Measurements from ENCODE around the gene CPN1. TPM values are rescaled to one million over a fixed set of nuclear protein-coding genes. Genes with fewer than 3 reads are reported as not detected.

The CPN1 gene
- total and polyA plus RNA-seq, 4 donors: not detected

DNA sequence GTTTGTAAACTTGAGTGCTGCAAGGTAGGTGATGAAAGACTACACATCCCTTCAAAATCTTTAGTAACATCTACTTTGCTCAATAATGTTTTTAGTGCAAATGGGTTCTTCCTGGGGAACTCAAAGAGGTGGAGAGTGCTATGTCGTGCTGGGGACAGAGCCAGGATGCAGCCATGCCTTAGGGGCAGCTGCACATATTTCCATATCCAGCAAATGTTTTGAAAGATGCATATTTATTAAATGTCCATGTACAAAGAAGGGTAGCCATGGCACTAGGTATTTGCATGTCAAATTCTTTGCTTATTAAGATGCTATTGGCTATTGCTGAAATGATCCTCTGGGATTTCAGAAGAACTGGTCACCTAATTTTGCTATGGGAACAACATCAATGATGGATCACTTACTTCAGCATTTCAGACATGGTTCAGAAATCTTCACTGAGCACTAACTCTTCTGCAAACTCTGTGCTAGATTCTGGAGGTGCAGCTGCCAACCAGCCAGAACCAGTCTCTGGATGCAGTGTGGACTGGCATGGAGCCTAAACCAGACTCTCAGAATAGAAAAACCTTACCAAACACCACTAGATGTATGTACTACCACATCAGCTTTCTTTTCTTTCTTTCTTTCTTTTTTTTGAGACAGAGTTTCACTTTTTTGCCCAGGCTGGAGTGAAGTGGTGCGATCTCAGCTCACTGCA, 40.2 kb downstream of the CPN1 start:
- no peak for ATAC-seq (ENCODE audit: low FRiP score)
- 53 to 57% methylated on average over 2 of the region's 2 CpGs for WGBS, 2 donors
- intact Hi-C loops (cut with DNase I): no loop called here

DNA sequence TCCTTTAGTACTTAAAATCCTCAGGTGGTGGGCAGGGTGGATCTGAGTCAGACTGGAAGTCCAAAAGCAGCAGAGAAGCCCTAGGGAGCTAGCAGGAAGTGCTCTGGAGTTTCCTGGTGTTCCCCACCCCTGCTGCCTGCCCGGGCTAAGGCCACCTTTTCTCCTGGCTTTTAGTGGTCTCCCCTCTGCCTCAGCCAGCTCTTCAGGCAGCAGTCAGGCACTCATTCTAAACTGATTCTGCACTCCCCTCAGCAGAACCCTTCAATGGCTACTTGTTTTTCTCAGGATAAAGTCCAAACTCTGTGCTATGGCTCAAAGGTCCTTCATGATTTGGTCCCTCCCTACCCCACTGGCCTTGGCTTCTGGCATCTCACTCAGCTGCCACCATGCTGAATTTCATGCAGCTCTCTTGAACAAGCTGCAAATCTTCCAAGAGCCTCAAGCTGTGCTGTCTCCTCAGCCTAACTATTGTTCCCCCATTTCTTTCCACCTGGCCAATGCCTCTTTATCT, 43.1 kb downstream of the CPN1 start:
- intact Hi-C loops (cut with DNase I): no loop called here
- Histone ChIP-seq H3K27me3 (ENCODE audit: control insufficient read depth in 1 of 2, insufficient read depth in 2 of 2, low read length in 1 of 2) (no peaks in the 10 kb centered on the region), H3K4me3 (ENCODE audit: low read length in 2 of 2) (no peak overlapping the region), H3K36me3 (ENCODE audit: control insufficient read depth in 1 of 2, insufficient read depth in 2 of 2, low read length in 1 of 2) (no peaks in the 10 kb centered on the region), H3K4me1 (ENCODE audit: control insufficient read depth in 1 of 2, insufficient read depth in 2 of 2, low read length in 2 of 2) (no peaks in the 10 kb centered on the region), H3K27ac (ENCODE audit: low read depth in 1 of 2, low read length in 2 of 2) (no peak overlapping the region), H3K9me3 (ENCODE audit: control insufficient read depth, low read length) (no peaks in the 10 kb centered on the region)
- no peak for ATAC-seq (ENCODE audit: low FRiP score)
- 18 to 35% methylated on average over 1 of the region's 1 CpG for WGBS, 2 donors
- DNase-seq: no peak

More for the DNA sequence above, 40.2 kb downstream of the CPN1 start:
- no peaks in the 10 kb centered on the region for H3K9me3 ChIP-seq (ENCODE audit: control insufficient read depth, low read length)
- H3K27ac ChIP-seq (ENCODE audit: low read depth in 1 of 2, low read length in 2 of 2): no peak overlapping the region
- no peaks in the 10 kb centered on the region for H3K4me1 ChIP-seq (ENCODE audit: control insufficient read depth in 1 of 2, insufficient read depth in 2 of 2, low read length in 2 of 2)
- no peaks in the 10 kb centered on the region for H3K27me3 ChIP-seq (ENCODE audit: control insufficient read depth in 1 of 2, insufficient read depth in 2 of 2, low read length in 1 of 2)
- H3K36me3 ChIP-seq (ENCODE audit: control insufficient read depth in 1 of 2, insufficient read depth in 2 of 2, low read length in 1 of 2): no peaks in the 10 kb centered on the region
- no peak for DNase-seq
- H3K4me3 ChIP-seq (ENCODE audit: low read length in 2 of 2): no peak overlapping the region

DNA sequence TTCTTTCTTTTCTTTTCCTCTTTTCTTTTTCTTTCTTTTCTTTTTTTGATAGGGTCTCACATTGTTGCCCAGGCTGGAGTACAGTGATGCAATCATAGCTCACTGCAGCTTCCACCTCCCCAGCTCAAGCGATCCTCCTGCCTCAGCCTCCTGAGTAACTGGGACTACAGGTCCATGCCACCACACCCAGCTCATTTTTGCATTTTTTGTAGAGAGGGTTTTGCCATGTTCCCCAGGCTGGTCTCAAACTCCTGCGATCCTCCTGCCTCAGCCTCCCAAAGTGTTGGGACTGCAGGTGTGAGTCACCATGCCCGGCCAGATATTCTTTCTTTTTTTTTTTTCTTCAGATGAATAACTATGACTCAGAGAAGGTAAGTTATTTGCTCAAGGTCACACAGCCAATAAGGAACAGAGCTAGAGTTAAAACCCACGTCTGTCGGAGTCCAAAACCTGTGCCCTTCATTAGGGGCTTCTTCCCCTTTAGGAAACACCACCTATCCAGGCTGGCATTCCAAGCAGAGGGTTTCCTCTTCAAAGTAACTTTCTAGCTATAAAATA, 43.8 kb downstream of the CPN1 start:
- no peaks in the 10 kb centered on the region for H3K4me1 ChIP-seq (ENCODE audit: control insufficient read depth in 1 of 2, insufficient read depth in 2 of 2, low read length in 2 of 2)
- ATAC-seq (ENCODE audit: low FRiP score) (no peak), DNase-seq (no peak)
- 74 to 81% methylated on average over 5 of the region's 5 CpGs for WGBS, 2 donors
- H3K27ac ChIP-seq (ENCODE audit: low read depth in 1 of 2, low read length in 2 of 2): no peak overlapping the region
- no peak overlapping the region for H3K4me3 ChIP-seq (ENCODE audit: low read length in 2 of 2)
- H3K27me3 ChIP-seq (ENCODE audit: control insufficient read depth in 1 of 2, insufficient read depth in 2 of 2, low read length in 1 of 2): no peaks in the 10 kb centered on the region
- H3K9me3 ChIP-seq (ENCODE audit: control insufficient read depth, low read length): no peaks in the 10 kb centered on the region
- no peaks in the 10 kb centered on the region for H3K36me3 ChIP-seq (ENCODE audit: control insufficient read depth in 1 of 2, insufficient read depth in 2 of 2, low read length in 1 of 2)
- intact Hi-C loops (cut with DNase I): no loop called here

DNA sequence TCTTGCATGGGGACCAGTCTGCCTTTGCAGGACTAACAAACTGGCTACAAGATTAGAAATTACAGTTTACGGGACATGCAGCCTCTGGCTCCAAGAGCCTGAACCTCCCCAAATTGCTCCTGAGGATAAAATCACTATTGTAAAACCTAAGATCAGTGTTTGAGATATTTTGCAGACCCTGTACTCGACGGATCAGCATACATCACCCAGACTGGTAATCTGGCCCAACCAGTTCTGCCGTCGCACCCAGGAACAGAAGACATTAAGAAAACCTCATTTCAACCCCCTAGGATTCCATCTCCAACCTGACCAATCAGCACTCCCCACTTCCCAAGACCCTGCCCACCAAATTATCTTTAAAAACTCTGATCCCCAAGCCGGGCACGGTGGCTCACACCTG, 44.8 kb downstream of the CPN1 start:
- no peaks in the 10 kb centered on the region for H3K9me3 ChIP-seq (ENCODE audit: control insufficient read depth, low read length)
- H3K4me1 ChIP-seq (ENCODE audit: control insufficient read depth in 1 of 2, insufficient read depth in 2 of 2, low read length in 2 of 2): no peaks in the 10 kb centered on the region
- no peaks in the 10 kb centered on the region for H3K27me3 ChIP-seq (ENCODE audit: control insufficient read depth in 1 of 2, insufficient read depth in 2 of 2, low read length in 1 of 2)
- H3K36me3 ChIP-seq (ENCODE audit: control insufficient read depth in 1 of 2, insufficient read depth in 2 of 2, low read length in 1 of 2): no peaks in the 10 kb centered on the region
- H3K4me3 ChIP-seq (ENCODE audit: low read length in 2 of 2): no peak overlapping the region
- DNase-seq (no peak), ATAC-seq (ENCODE audit: low FRiP score) (no peak)
- no peak overlapping the region for H3K27ac ChIP-seq (ENCODE audit: low read depth in 1 of 2, low read length in 2 of 2)
- 87 to 88% methylated on average over 7 of the region's 7 CpGs for WGBS, 2 donors
- intact Hi-C loops (cut with DNase I): no loop called here

DNA sequence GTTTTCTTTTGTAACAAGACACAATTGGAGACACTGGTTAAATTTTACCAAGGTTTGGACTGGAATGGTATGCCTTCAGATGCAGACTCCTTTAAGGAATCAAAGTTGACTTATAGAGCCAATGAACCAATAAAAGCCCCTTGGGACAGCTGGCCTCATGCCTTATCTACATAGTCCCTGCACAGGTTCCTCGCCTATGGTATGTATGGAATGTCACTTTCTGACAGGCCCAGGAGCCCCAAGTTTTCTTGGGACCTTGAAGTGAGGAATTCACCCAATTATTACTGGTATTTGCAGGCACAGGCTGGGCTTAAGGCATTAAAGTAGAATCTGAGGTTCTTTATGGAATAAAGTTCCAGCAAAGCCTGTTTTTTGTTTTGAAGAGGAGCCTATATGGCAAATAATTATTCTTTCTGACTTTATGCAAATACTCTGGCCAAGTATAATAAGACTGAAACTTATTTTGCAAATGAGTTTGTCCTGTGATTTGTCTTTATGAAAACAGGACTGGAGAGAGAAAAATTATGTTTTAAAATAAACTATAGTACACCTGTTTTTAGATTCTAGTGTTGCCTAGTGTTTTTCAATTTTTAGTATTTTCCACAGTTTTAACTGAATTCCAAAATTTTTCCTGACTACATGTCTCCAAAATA, 47.8 kb downstream of the CPN1 start:
- WGBS, 2 donors: 38 to 49% methylated on average over 1 of the region's 1 CpG
- Histone ChIP-seq H3K36me3 (ENCODE audit: control insufficient read depth in 1 of 2, insufficient read depth in 2 of 2, low read length in 1 of 2) (no peaks in the 10 kb centered on the region), H3K27me3 (ENCODE audit: control insufficient read depth in 1 of 2, insufficient read depth in 2 of 2, low read length in 1 of 2) (no peaks in the 10 kb centered on the region), H3K27ac (ENCODE audit: low read depth in 1 of 2, low read length in 2 of 2) (no peak overlapping the region), H3K4me3 (ENCODE audit: low read length in 2 of 2) (no peak overlapping the region), H3K9me3 (ENCODE audit: control insufficient read depth, low read length) (no peaks in the 10 kb centered on the region), H3K4me1 (ENCODE audit: control insufficient read depth in 1 of 2, insufficient read depth in 2 of 2, low read length in 2 of 2) (no peaks in the 10 kb centered on the region)
- ATAC-seq (ENCODE audit: low FRiP score): no peak
- DNase-seq: no peak
- intact Hi-C loops (cut with DNase I): no loop called here

DNA sequence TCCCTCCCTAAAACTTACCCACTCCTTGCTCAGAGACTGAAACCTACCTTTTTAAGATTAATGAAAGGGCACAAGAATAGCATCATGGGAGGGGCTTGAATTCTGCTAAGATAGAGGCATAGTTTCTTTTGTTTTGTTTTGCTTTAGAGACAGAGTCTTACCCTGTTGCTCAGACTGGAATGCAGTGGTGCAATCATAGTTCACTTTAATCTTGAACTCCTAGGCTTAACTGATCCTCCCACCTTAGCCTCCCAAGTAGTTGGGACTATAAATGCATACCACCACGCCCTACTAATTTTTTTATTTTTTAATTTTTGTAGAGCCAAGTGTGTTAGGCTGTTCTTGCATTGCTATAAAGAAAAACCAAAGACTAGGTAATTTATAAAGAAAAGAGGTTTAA, 54.3 kb downstream of the CPN1 start:
- H3K27me3 ChIP-seq (ENCODE audit: control insufficient read depth in 1 of 2, insufficient read depth in 2 of 2, low read length in 1 of 2): no peaks in the 10 kb centered on the region
- peaks cover 9% of the 10 kb centered on the region for H3K9me3 ChIP-seq (ENCODE audit: control insufficient read depth, low read length)
- no peak for DNase-seq
- ATAC-seq (ENCODE audit: low FRiP score): no peak
- 95 to 96% methylated on average over 1 of the region's 1 CpG for WGBS, 2 donors
- no peaks in the 10 kb centered on the region for H3K4me1 ChIP-seq (ENCODE audit: control insufficient read depth in 1 of 2, insufficient read depth in 2 of 2, low read length in 2 of 2)
- no peak overlapping the region for H3K4me3 ChIP-seq (ENCODE audit: low read length in 2 of 2)
- intact Hi-C loops (cut with DNase I): no loop called here
- no peaks in the 10 kb centered on the region for H3K36me3 ChIP-seq (ENCODE audit: control insufficient read depth in 1 of 2, insufficient read depth in 2 of 2, low read length in 1 of 2)
- no peak overlapping the region for H3K27ac ChIP-seq (ENCODE audit: low read depth in 1 of 2, low read length in 2 of 2)

DNA sequence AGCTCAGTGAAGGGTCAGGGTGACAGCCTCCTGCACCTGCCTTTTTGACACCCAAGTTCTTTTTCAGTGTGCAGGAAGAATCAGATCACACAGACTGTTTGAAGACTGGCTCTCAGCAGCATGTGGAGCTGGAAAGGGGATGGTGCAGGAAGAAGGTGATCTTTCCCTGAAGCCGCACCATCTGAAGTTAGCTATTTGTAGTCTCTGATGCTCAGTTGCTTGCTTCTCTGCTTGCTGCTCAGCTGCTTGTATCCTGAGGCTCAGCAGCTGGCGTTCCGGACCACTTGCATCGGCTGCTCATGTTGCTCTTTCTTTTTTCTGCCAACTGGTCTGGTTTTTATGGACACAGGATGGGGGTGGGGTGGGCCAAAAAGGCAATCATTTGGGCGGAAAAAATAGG, 56.1 kb downstream of the CPN1 start:
- Histone ChIP-seq H3K27ac (ENCODE audit: low read depth in 1 of 2, low read length in 2 of 2) (no peak overlapping the region), H3K4me1 (ENCODE audit: control insufficient read depth in 1 of 2, insufficient read depth in 2 of 2, low read length in 2 of 2) (no peaks in the 10 kb centered on the region), H3K27me3 (ENCODE audit: control insufficient read depth in 1 of 2, insufficient read depth in 2 of 2, low read length in 1 of 2) (no peaks in the 10 kb centered on the region), H3K4me3 (ENCODE audit: low read length in 2 of 2) (no peak overlapping the region), H3K9me3 (ENCODE audit: control insufficient read depth, low read length) (peaks cover 9% of the 10 kb centered on the region), H3K36me3 (ENCODE audit: control insufficient read depth in 1 of 2, insufficient read depth in 2 of 2, low read length in 1 of 2) (no peaks in the 10 kb centered on the region)
- no peak for ATAC-seq (ENCODE audit: low FRiP score)
- no peak for DNase-seq
- intact Hi-C loops (cut with DNase I): no loop called here
- 17 to 30% methylated on average over 5 of the region's 5 CpGs for WGBS, 2 donors

DNA sequence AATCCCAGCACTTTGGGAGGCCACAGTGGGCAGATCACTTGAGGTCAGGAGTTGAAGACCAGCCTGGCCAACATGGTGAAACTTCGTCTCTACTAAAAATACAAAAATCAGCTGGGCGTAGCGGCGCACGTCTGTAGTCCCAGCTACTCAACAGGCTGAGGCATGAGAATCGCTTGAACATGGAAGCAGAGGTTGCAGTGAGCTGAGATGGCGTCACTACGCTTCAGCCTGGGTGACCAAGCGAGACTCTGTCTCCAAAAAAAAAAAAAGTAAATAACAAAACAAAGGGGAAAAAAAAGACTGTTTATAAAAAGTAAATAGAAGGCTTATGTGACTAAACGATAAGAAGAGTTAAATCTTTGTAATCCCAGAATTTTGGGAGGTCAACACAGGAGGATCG, 56.9 kb downstream of the CPN1 start:
- Histone ChIP-seq H3K27me3 (ENCODE audit: control insufficient read depth in 1 of 2, insufficient read depth in 2 of 2, low read length in 1 of 2) (no peaks in the 10 kb centered on the region), H3K9me3 (ENCODE audit: control insufficient read depth, low read length) (peaks cover 9% of the 10 kb centered on the region), H3K4me1 (ENCODE audit: control insufficient read depth in 1 of 2, insufficient read depth in 2 of 2, low read length in 2 of 2) (no peaks in the 10 kb centered on the region), H3K36me3 (ENCODE audit: control insufficient read depth in 1 of 2, insufficient read depth in 2 of 2, low read length in 1 of 2) (no peaks in the 10 kb centered on the region), H3K4me3 (ENCODE audit: low read length in 2 of 2) (no peak overlapping the region), H3K27ac (ENCODE audit: low read depth in 1 of 2, low read length in 2 of 2) (no peak overlapping the region)
- ATAC-seq (ENCODE audit: low FRiP score) (no peak), DNase-seq (no peak)
- 84 to 89% methylated on average over 11 of the region's 11 CpGs for WGBS, 2 donors
- intact Hi-C loops (cut with DNase I): no loop called here

DNA sequence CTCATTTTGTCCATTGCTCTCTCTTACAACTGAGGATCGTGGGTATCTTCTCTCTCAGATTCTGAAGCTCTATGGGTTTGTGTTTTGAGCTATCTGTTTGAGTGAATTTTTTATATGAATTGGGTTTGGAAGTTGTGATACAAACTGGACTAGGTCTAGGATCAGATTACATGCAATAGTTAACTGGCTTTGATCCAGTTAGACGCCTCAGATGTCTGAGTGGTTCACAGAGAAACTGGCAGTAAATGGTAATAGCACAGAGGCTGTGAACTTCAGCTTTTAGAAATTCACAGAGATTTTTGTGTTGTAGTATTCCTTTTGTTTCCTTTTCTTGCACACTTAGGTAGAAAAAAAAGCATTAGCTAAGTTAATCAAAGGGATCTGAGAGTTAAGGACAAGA, 59.3 kb downstream of the CPN1 start:
- Histone ChIP-seq H3K36me3 (ENCODE audit: control insufficient read depth in 1 of 2, insufficient read depth in 2 of 2, low read length in 1 of 2) (no peaks in the 10 kb centered on the region), H3K9me3 (ENCODE audit: control insufficient read depth, low read length) (no peaks in the 10 kb centered on the region), H3K27ac (ENCODE audit: low read depth in 1 of 2, low read length in 2 of 2) (no peak overlapping the region), H3K4me3 (ENCODE audit: low read length in 2 of 2) (no peak overlapping the region), H3K4me1 (ENCODE audit: control insufficient read depth in 1 of 2, insufficient read depth in 2 of 2, low read length in 2 of 2) (no peaks in the 10 kb centered on the region), H3K27me3 (ENCODE audit: control insufficient read depth in 1 of 2, insufficient read depth in 2 of 2, low read length in 1 of 2) (no peaks in the 10 kb centered on the region)
- DNase-seq (no peak), ATAC-seq (ENCODE audit: low FRiP score) (no peak)
- intact Hi-C loops (cut with DNase I): no loop called here
- 50 to 63% methylated on average over 2 of the region's 2 CpGs for WGBS, 2 donors
